GM18508 (cell line): ENCODE measurements around the gene OGFR.
"Not testable (repeated sequence)": the region's sequence is repeated elsewhere in the genome, so short reads cannot be mapped to it uniquely, and the experiment has no call there.

Experiments used
- ATAC-seq: cut with Tn5 transposase; IDR thresholded peaks from one replicate; pipeline ENCODE4 v1.9.1; 2021; ENCODE audit warnings: moderate number of reproducible peaks; ENCODE audit not compliant: insufficient read depth, unreplicated experiment

OGFR gene

DNA sequence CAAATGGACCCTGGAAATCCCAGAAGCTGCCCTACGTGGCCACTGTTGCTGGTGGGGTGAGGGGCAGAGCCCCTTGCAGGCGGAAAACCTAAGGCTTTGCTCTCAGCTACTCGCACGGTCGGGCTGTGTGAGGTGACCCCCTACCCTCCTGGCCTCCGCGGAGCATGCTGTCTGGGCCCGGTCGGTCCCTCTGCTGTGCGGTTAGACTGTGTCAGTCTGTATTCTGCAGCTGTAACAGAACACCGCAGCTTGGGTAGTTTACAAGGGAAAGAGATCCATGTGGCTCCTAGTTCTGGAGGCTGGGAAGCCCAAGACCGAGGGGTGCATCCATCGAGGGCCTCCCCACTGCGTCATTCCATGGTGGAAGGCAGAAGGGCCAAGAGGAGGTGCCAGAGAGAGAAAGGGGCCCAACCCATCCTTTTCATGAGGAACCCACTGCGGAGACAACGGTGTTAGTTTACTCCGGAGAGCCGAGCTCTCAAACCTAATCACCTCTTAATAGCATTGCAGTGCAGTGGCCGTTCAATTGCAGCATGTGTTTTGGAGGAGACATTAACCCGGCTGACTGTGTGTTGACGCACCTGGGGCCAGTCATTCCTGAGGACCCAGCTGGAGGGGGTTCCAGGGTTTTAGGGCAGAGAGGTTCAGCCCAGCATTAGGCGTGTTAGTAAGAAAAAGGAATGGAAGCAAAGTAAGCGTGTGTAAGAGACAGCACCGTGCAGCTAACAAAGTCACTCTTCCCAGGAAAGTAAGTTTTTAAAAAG, 30.5 kb downstream of the OGFR start:
- ATAC-seq, result no peak

DNA sequence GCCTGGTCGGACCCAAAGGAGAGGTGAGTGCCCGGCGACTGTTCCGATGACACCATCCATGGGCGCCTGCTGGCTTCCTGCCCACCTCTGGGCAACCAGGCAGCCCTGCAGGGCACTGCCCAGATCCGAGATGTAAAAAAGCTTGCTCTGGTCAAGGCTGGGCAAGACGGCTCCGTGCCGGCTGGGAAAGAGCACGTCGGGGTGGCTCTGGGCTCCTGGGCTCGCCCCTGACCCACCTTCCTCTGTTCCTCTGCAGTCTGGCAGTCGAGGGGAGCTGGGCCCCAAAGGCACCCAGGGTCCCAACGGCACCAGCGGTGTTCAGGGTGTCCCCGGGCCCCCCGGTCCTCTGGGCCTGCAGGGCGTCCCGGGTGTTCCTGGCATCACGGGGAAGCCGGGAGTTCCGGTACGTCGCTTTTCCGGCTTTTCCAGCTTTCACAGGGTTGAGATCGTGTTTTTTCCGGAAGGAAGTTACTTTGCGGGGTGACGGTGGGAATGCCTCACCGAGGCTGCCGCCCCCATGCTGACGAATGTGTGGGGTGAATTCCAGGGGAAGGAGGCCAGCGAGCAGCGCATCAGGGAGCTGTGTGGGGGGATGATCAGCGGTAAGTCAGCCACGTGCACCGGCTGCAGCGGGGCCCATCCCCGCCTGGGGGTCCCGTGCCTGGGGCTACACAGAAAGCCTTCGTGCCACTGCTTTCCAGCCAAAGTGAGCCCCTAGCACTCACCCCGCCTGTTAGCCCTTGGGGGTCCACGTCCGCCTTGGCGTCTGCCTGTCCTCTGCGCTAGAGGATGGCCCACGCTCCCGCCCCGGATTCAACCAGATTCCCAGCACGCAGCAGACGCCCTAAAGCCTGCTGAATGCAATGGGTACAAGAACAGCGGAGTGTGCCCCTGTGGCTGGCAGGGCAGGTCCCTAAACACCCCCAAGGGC, 31.6 kb downstream of the OGFR start:
- ATAC-seq, result no peak

DNA sequence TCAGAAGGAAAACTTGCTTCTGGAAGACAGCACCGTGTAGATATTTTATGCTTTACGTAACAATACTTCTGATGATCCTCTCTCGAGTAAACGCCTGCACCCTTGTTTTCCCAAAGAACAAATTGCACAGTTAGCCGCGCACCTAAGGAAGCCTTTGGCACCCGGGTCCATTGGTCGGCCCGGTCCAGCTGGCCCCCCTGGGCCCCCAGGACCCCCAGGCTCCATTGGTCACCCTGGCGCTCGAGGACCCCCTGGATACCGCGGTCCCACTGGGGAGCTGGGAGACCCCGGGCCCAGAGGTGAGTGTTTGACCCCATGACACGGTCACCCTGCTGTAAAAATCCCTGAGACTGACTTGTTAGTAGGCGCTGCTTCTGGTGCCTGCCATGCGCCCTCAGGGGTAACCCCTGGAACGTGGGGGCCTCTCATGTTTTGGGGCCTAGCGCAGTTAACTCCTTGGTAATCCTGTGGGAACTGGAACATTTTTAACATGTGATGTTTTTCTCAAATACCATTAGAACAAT, 32.4 kb downstream of the OGFR start:
- ATAC-seq, result no peak

DNA sequence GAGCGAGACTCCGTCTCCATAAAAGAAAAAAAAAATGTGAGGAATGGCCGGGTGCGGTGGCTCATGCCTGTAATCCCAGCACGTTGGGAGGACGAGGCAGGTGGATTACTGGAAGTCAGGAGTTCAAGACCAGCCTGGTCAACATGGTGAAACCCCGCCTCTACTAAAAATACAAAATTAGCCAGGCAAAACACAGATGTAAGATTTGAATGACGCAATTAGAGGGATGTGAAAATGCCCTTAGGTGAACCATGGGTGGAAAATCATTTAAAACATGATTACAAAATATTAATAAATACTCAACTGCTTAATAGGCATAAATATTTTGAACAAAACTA, 33.1 kb downstream of the OGFR start:
- no peak for ATAC-seq

DNA sequence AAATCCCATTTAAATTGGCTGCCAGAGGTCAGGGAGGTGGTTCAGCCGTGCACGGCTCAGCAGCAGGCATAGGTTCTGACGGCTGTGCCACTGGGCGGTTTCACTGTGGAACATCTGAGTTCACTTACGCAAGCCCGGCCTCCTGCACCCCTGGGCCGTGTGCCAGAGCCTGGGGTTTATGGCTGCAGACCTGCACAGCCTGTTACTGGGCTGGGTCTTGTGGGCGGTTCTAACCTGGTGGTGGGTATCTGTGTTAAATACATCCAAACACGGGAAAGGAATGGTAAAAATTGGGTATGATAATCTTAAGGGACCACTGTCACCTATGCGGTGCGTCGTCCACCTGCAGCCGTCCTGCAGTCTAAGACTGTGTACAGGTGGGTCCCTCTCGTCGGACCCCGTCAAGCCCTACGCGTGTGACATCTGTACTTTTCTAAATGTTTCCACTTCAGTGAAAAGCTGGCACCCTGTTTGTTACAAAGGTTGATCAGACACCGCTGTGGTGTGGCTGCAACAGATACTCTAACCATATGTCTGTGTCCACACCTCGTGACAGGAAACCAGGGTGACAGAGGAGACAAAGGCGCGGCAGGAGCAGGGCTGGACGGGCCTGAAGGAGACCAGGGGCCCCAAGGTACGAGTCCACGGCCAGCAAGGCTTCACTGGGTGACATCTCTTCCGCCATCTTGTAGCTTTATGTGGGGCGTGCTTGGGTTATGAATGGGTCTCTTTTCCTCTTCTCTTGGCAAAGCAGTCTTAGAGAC, 33.7 kb downstream of the OGFR start:
- no peak for ATAC-seq

DNA sequence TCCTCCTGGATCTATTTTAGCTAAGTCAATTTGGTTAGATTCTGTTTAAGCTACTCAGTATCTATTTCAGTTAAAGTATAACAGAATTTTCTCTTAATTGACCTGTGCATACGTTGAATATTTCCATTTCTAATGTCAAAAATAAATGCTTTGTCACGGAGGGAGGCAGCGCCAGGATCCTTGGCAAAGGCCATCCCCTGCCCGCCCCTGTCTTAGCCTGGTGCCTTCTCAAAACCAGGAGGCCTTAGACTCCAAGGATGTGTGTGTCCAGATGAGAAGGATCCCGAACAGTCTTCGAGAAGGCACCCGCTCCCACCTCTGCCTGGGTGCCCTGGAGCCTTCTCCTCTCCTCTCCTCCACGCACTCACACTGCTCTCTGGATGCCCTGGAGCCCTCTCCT, 34.6 kb downstream of the OGFR start:
- ATAC-seq, result no peak

DNA sequence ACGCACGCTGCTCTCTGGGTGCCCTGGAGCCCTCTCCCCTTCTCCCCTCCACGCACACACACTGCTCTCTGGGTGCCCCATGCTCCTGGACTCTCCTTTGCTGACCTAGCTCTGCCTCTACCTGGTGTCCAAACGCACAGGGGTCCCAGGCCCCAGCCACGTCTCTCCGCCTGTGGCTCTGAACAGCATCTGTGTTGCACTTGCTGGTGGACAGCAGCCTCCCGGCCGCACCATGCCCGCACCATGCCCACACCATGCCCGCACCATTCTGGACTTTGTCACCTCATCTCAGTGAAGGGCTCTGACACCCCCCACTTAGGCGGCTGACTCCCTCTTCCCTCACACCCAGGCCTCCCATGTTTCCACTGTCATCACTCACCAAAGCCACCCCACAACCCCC, 35.2 kb downstream of the OGFR start:
- no peak for ATAC-seq

DNA sequence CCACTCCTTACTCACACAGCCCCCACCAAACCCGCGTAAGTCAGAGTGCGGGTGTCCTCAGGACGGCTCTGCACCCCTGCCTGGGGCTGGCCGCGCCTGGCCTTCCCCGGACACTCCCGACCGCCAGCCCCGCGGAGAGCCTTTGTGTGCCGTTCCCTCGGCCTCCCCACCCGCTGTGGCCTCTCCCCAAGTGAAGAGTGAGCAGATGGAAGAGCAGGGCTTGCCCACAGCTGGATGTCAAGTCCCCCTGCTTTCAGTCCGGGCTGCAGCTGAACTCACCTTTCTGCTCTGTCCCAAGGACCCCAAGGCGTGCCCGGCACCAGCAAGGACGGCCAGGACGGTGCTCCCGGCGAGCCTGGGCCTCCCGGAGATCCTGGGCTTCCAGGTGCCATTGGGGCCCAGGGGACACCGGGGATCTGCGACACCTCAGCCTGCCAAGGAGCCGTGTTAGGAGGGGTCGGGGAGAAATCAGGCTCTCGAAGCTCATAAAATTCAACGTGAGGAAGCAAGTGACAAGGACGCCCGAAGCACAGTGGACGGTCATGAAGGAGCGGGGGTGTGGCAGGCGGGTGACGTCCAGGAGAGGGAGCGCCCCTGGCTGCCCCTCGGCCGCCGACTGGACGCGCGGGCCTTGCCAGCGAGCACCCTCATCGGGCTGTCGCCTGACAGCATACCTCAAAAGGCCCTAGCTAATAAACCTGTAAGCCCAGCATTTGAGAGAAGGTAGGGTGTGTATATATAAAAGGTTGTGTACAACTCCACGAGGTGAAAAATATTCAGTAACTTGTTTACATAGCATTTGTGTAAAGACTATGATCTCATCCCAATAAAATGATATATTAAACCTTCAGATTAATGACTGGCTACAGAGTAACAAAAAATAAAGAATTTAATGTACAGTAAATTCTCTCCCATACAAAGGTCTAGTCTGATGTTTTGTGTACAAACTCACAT, 35.9 kb downstream of the OGFR start:
- no peak for ATAC-seq

DNA sequence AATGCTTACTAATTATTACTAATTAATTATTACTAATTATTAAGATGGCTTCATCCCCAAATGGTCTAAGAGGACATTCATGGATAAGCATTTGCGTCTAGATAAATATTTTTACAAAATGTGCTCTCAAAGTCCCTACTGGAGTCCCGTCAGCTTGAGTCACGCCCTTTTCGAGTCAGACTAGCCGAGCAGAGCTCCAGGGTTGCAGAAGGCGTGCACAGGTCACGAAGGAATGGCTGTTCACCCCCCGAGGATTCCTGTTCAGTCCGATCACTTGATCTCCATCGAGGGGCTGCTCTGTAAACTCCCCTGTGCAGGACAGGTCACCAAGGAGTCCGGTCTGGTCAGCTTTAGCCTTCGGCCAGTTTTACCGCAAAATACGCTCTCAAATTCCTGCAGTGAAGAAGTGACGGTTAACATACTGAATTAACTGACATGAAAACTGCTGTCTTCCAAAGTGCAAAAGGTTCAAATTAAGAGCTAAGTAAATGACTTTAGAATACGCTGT, 37.1 kb downstream of the OGFR start:
- ATAC-seq, result no peak

DNA sequence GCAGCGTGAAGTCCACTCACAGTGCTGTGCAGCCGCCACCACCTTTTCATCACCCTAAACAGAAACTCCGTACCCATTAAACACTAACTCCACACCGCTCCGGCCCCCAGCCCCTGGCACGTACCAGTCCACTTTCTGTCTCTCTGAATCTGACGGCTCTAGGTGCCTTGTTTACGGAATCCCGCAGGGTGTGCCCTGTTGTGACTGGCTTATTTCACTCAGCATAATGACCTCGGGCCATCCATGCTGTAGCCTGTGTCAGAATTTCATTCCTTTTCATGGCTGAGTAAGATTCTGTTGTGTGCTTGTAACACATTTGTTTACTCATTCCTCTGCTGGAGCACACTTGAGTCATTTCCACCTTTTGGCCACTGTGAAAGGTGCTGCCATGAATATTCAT, 39.0 kb downstream of the OGFR start:
- ATAC-seq, result no peak

DNA sequence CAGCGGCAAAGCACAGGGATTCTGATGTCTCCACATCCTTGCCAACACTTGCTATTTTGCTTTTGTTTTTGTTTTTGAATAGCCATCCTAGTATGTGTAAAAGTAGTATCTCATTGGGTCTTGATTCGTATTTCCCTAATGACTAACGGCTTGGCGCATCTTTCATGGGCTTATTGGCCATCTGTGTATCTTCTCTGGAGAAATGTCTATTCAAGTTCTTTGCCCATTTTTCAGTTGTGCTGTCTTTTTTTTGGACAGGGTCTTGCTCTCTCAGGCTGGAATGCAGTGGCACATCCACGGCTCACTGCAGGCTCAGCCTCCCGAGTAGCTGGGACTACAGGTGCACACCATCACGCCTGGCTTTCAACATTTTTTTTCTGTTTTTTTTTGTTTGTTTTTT, 39.5 kb downstream of the OGFR start:
- ATAC-seq, result no peak

DNA sequence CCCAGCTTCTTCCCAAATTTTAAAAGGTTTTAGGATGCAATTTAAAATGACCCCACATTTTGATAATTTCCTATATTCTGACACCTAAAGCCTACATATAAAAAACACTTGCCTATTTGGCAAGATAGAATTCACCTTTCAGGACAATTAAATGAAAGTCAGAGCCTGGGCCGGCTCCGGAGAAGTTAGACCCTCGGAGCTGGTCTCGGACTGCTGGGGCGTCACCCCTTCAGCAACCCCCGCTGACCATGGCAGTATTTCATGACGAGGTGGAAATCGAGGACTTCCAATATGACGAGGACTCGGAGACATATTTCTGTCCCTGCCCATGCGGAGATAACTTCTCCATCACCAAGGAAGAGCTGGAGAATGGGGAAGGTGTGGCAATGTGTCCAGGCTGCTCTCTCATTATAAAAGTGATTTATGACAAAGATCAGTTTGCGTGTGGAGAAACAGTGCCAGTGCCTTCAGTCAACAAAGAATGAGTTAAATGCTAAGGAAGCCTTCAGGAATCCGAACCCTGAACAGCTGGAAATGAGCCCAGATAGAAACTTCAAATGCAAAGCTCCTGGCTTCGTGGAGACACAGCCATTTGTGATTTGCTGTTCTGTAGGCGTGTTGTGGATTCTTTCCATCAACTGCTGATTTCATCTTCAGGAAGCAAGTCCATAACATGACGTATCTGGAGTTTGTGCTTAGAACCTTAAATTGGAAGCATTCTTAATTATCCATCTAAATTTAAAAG, 41.0 kb downstream of the OGFR start:
- ATAC-seq, result no peak

DNA sequence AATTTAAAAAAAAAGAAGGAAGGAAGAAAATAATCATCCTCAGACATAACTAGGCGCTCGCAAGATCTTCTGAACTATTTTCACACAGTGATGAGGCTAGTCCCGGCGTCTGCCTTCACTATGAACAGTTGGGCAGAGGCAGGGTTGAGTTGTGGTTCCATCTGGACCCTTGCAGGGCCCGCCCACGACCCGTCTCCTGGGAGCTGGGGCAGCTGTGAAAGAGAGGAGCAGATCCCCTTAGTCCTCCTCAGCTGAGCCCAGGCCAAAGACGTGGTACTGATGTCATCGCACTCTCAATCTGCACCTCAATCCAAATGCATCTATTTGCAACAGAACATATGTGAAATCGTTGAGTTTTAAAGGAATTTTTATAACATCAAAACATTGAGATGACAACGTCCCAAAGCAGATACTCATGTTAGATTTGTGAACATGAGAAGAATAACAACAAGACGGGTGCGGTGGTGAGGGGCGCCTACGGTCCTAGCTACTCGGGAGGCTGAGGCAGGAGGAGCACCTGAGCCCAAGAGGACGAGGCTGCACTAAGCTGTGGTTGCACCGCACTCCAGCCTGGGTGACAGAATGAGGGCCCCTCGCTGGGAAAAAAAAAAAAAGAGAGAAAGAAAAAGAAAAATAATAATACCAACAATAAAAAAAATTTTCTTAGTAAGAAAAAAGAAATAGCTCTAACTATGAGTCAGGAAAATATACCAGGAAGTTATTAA, 41.7 kb downstream of the OGFR start:
- ATAC-seq, result no peak

DNA sequence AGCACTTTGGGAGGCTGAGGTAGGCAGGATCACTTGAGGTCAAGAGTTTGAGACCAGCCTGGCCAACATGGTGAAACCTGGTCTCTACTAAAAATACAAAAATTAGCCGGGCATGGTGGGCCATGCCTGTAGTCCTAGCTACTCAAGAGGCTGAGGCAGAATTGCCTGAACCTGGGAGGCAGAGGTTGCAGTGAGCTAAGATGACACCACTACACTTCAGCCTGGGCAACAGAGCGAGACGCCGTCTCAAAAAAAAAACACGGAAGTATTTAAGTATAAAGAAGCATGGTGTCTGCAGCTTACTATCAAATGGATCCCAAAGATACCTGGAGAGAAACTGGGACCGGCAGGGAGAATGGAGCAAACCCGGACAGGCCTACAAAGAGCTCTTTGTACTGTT, 44.3 kb downstream of the OGFR start:
- ATAC-seq, result not testable (repeated sequence)

DNA sequence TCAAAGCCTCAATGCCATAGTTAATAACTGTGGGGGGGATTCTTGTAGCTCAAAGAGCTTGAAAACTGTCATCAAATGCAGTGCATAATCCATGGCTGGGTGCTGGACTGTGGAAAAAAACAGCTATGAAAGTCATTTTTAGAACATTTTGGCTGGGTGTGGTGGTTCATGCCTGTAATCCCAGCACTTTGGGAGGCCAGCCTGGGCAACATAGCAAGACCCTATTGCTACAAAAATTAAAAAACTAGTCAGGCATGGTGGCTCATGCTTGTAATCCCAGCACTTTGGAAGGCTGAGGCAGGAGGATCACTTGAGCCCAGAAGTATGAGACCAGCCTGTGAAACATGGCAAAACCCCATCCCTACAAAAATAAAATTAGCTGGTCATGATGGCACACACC, 44.8 kb downstream of the OGFR start:
- no peak for ATAC-seq

DNA sequence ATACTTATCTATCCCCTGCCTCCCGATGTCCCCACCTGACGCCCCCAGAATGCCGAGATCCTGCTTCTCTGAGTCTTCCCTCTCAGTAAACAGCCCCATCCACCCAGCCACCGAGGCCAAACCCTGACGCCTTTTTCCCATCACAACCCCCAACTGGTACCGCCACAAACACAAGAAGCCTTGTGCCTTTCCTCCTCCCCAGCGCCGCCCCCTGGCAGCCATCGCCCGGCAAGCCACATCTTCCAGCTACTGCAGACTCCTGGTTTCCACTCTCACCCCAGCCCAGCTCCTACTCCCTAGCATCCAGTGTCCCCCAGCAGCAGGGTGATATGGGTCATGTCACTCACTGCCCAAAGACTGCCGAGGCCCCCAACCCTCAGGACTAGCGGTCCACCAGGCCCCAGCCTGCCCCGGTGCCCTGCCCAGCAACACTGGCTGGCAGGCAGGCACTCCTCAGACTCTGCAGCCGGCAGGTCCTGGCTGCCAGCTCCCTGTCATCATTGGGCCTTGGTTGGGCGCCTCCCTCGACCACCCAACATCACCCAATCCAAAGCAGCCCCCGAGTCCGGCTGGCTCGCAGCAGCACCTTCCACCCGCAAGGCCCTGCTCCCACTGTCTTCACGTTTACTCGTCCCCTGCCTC, 45.8 kb downstream of the OGFR start:
- ATAC-seq, result no peak

DNA sequence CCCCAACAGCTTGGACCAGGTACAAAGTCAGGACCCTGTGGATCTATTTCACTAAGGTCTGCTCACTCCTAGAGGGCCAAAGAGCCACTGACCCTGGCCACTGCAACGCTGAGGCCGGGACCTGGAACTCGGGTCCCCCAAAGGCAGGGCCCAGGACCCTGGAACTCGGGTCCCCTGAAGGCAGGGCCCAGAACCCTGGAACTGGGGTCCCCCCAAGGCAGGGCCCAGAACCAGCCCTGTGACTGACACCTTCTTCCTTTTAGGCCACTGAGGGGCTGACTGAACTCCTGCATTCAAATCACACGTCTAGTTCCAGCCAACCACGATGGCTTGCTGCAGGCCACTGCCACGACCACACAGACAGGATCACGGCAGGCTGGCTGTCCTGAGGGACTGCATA, 47.6 kb downstream of the OGFR start:
- ATAC-seq, result no peak

DNA sequence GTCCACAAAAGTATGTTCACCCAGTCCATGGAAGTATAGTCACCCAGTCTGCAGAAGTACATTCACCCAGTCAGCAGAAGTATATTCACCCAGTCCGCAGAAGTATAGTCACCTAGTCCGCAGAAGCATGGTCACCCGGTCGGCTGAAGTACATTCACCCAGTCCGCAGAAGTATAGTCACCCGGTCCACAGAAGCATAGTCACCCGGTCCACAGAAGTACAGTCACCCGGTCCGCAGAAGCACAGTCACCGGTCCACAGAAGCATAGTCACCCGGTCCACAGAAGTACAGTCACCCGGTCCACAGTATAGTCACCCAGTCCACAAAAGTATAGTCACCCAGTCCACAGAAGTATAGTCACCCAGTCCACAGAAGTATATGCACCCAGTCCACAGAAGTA, 48.2 kb downstream of the OGFR start:
- no peak for ATAC-seq
